ENCODE results near the gene GPR45.

Gene GPR45

DNA sequence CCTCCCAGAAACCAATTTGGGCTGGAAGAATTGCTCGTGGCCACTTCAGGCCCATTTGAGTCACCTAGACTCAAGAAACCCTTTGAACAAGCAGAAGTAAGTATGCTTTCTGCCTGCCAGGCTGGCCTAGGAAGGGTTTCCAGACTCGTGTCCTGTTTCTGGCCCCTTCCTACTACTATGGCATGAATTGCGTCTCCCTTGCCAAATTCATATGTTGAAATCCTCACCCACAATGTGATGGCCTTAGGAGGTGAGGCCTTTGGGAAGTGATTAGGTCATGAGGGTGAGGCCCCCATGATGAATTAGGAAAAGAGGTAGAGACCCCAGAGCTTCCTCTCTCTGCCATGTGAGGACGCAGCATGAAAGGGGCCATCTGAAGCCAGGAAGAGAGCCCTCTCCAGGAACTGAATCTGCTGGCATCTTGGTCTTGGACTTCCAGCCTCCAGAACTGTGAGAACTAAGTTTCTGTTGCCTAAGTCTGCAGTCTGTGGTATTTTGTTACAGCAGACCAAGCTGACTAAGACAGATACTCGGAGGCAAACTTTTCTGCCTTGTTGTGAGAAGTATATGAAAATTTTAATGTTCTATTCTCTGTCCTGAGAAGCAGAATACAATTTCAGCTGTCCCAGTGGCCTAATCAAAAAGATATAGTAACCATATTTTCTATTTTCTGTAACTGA lies 13.1 kb downstream of the GPR45 start:
- no peak for DNase-seq

DNA sequence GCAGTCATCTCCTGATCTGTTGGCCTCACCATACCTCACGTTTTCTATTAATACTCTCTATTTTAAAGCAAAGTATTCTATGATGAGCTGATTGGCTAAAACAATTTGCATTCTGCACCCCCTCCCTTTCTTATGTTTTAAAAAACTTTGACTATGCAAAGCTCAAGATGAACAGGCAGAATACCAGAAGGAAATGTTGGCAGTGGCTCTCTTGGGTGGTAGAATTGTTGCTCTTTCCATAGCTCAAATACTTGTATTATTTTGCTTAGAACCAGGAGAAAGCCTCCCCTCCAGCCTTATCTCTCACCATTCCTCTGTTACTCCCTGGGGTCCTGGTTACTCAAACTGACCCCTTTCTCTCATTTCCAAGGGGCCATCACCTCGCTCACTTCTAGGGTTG lies 14.4 kb downstream of the GPR45 start:
- no peak for DNase-seq

DNA sequence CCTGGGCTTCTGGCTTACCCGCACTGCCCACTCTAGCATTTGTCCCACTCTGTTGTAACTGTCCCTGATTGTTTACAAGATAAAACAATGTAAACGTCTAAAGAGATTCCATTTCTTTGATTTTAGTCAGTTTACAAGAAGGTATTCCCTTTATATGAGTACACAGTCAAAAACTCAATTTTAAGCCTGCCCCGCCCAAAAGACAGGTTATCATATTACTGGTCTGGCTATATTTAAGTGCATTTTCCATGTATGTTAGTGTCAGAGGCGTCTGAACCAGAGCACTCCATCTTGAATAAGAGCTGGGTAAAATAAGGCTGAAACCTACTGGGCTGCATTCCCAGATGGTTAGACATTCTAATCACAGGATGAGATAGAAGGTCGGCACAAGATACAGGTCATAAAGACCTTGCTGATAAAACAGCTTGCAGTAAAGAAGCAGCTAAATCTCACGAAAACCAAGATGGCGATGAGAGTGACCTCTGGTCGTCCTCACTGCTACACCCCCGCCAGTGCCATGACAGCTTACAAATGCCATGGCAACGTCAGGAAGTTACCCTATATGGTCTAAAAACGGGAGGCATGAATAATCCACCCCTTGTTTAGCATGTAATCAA lies 15.0 kb downstream of the GPR45 start:
- DNase-seq = no peak

DNA sequence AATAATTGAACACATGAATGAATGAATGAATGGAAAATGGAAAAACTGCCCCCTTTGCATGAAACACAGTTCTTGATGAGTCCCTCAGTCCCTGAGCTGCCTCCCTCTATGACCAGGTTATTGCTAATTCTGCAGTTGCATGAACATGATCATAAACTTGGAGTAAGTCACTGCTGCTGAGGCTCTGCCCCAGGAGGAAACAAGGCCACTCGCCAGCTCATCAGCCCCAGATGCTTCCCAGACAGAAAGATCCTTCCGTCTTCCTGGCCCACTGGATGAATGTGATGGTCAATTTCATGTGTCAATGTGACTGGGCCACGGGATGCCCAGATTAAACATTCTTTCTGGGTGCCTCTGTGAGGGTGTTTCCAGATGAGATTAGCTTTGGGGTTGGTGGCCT lies 16.4 kb downstream of the GPR45 start:
- DNase-seq = no peak

DNA sequence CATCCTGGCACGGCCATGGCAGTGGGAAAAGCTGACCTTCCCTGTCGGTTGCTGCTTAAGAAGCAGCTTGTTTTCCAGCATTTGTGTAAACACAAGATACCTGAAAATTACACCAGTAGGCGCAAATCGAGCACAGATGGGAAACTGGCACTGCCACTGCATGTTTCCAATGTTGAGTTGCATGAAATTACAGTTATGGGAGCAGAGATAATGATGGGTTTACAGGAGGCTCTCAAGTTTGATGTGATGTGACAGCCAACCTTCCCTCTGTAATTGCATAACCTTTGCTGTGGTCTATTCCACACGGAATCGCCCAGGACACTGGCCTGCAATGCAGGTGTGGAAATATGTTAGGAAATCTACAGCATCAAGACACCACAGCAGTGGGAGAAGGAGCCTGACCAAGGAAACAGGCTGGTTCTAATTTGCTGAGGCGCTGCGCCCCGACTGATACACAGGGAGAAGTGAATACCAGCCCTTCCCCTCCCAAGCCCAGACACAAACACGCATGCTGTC lies 17.4 kb downstream of the GPR45 start:
- DNase-seq = no peak

DNA sequence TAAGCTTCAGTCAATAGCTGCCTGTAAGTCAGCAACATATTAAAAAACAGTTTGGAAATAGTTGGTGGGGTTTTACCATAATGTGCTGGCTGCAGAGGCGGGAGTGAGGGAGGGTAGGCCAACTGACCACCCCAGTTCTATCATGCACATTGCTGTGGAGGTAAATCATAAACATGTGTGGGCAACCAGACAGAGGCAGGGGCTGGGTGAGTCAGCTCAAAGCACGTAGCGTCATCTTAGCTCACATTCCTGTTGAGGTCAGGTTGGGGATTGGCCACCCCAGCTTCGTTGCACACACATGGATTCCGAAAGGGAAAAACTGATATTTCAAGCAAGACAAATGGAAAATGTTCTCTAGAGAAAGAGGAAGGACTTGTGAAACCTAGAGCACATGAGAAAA lies 19.5 kb downstream of the GPR45 start:
- no peak for DNase-seq

DNA sequence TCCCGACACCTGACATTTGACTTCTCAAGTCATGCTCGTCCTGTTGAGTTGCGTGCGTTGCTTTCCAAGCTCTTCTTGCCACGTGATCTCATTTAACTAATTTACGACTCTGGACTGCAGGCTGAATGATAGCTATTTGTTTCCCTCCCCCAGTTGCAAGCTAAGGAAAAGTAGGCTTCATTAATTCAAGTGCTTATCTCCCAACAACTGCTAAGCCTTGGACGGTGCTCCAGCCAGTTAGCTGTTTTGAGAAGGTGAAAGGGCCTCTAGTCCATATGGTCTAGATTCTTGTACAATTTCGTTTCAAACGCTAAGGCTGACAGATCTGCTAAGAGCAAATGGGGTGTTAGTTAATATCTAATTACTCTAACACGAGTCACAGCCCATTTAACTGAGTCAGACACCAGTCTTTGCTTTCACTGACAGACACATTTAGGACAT lies 21.1 kb downstream of the GPR45 start:
- DNase-seq = peak; percentile 88

DNA sequence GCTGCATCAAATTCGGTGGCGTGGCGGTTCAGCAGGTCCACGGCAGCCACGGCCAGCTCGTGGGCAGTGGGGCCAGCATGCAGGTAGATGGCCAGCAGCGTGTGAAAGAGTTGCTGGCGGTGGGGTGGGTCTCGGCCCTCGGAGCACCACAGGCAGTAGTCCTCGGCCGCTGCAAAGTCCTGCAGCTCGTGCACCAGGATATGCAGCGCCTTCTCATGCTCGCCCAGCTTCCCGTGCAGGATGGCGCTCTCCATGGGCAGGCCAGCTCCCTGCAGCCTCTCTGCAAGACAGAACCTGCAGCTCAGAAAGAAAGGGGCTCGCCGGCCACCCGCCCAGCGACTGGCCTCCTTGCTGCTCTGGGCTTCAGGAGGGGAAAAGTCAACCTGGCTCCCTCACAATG lies 27.9 kb downstream of the GPR45 start:
- DNase-seq = no peak

DNA sequence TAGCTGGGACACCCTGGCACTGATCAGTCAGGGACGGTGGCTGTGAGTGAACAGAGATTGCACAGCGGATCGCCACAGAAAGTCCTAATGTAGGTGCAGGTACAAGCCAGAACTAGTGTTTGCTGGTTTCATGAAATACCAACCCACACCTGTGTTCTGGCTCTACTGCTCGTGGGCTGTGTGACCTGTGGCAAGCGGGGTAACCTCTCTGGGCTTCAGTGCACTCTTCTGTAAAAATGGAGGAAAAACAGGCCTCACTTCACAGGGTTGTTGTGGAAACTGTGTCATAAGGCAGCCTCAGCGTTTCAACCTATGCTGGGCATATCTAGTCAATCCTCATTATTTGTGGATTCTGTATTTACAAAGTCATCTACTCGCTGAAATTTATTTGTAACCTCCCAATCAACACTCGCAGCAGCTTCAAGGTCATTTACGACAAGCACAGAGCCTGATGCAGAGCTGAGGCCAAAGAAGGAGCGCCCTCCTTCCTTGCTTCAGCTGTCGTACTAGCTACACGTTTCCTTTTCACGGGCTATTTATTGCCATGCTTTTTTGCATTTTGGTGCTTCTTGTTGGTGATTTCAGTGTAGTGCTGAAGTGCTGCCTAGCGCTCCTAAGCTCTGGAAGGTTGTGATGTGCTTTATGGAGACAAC lies 30.0 kb downstream of the GPR45 start:
- DNase-seq = no peak

DNA sequence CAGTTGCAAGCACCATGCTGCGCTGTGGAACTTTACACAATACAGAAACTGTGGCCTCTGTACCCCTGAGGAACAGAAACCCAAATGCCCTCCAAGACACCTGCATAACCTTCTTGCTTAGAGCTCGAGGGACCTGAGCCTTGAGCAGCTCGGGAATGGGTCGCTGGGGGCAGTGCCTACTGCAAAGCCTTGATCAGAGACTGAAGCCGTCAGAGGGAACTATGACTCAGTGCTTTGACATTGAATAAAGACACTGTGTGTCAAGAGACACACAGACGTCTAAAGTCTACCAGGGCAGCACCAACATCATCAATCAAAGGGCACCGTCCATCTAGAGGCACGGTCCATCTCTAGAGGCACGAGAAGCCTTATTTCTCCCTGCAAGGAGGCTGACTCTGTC lies 30.6 kb downstream of the GPR45 start:
- no peak for DNase-seq

DNA sequence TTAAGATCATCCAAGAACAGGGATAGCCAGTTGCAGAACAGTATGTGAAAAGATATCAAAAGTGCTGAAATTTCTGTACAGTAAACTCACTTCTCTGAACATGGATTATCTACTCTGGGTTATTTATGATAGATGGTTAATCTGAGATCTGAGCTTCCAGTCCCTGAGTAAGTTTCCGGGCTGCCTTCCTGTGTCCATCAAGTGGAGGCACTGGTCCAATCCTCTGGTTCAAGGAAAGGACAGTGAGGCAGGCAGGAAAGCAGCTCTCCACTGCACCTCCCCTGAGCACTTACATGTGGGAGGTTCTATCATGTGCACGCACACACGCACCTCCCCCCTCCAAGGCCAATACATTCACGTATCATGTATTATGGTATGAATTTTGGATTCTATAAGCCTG lies 32.5 kb downstream of the GPR45 start:
- DNase-seq = no peak

DNA sequence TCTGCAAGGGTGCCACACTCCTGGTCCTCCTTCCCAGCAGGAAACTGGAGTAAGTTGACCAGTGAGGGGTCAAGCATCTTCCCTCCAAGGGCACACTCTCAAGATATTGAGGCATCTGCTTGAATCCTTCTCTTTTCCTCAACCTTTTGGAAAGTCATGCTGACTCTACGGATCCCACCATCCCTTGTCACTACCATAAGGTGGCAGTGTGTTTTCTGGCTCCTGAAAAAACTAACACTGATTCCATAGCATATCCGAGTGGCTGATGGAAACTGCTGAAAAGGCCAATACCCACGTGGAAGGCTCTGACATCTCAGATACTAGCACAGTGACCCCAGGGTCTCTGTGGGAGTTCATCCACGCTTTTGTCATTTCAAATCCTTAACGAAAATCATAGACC lies 37.1 kb downstream of the GPR45 start:
- no peak for DNase-seq

DNA sequence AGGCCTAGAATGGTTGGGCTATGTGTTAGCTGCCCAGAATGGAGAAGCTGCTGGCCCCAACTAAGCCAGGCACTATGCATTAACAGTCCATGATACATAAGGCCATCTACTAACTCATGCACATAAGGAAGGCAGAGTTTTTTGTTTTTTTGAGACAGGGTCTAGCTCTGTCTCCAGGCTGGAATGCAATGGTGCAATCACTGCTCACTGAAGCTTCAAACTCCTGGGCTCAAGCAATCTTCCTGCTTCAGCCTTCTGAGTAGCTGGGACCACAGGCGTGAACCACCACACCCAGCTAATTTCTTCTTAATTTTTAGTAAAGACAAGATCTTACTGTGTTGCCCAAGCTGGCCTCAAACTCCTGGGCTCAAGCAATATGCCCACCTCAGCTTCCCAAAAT lies 37.6 kb downstream of the GPR45 start:
- no peak for DNase-seq

DNA sequence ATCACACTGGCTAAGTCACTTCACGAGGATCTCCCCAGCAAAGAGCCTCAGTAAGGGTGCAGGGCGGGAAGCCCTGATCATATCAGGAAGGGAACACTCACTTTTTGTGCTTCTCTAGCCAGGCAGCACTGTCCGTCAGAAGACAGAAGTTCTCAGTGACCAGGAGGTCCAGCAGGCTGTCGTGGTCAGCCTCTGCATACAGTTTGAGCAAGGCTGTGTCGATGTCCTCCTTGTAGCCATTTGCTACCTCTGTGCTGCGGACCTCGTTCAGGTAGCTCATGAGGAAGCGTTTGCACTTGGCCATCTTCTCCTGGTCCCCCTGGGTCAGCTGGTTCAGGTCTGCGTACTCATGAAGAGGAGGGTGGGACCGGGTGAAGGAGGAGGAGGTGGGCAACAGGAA lies 38.7 kb downstream of the GPR45 start:
- no peak for DNase-seq

DNA sequence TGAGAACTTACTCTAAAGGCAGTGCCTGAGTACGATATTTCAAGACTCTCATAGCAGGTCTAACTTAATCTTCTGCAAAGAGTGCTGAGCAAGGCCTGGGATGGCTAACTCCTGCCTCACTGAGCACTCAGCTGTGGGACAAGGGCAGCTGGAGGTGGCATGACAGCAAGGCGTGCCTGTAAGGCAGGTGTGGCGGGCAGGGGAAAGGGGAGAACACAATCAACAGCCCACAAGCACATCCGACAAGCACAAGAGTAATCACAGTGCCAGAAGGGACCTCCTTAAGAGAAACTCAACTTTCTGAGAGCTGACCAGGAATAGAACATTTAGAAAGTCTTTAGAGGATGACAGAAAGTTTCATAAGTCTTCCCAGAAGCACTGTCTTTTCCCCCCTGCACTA lies 42.0 kb downstream of the GPR45 start:
- DNase-seq = no peak

DNA sequence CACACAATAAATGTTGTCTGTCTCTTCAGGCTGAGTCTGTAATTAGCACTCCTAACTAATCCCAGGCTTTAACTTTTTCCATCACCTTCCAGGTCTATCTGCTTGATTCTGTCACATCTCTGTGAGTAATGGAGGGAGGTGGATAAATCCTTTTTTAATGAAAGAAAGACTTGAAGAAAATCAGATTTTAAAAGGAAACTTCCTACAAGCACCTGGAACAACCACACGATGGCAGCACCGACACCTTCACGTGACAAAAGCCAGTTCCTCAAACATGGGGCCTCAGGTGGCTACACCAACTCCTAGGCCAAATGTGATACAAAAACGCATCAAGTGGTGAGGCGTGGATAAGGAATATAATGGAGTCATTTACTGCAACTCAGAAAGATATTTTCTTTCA lies 46.1 kb downstream of the GPR45 start:
- DNase-seq = peak; percentile 52

DNA sequence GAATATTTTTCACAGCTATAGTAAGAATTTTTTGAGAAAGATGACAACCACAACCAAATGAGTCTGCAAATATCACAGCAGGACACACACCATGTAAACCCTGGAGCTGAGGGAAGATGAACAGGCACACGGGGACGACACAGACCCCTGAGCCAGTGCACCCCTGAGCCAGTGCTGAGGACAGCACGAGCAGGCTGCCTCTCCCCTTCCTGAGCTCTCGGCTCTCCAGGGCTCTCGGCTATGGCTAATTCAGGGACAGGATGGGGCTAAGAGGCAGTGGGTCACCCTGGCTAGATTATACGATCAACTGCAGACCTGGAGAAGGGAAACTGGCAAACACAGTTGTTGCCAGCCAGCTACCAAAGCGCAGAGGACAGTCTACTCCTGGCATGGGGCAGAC lies 46.6 kb downstream of the GPR45 start:
- DNase-seq = no peak

DNA sequence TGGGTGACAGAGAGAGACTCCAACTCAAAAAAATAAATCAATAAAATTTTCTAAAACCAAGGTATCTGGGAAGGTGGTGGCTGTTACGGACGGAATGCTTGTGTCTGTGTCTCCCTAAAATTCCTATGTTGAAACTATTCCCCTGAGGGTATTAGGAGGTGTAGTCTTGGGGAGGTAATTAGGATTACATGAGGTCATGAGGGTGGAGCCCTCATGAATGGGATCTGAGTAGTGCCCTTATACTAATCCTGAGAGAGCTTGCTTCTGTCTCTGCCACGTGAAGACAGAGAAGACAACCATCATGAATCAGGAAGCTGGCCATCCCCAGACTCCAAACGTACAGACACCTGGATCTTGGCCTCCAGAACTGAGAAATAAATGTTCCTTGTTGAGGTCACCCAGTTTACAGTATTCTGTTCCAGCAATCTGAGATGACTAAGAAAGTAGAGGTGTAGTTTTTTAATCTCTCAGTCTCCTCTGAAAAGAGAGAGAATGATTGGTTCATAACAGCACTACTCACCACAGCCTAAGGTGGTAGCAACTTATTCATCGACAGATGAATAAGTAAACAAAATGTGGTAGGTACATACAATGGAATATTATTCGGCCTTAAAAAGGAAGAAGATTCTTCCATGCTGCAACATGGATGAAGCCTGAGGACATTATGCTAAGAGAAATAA lies 49.6 kb downstream of the GPR45 start:
- peak; percentile 20 for DNase-seq

DNA sequence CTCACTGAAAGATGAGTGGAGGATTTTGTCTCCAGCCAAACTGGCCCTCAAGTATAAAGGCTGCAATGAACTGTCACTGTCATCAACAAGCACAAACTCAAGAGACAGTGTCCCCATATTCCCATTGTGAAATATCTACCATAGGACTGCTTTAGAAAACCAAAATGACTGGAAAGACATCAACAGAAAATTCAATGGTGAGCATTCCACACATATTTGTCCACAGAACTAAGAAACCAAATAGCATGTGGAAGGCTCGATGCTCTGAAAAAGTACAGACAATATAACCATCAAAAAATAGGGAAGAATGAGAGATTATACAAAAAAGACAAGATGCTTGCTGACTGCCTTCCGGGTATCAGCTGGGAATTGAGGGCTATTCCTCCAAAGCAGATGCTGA lies 50.4 kb downstream of the GPR45 start:
- no peak for DNase-seq
